ENCODE data around the gene NT5C2. TPM values are rescaled to one million over a fixed set of nuclear protein-coding genes. Genes with fewer than 3 reads are reported as not detected.

Gene NT5C2
- total and polyA plus RNA-seq, 2 donors (not counting 3 experiments of a cell fraction or from before 2014, with no cell fraction given): 47.2 to 69.9 TPM

DNA sequence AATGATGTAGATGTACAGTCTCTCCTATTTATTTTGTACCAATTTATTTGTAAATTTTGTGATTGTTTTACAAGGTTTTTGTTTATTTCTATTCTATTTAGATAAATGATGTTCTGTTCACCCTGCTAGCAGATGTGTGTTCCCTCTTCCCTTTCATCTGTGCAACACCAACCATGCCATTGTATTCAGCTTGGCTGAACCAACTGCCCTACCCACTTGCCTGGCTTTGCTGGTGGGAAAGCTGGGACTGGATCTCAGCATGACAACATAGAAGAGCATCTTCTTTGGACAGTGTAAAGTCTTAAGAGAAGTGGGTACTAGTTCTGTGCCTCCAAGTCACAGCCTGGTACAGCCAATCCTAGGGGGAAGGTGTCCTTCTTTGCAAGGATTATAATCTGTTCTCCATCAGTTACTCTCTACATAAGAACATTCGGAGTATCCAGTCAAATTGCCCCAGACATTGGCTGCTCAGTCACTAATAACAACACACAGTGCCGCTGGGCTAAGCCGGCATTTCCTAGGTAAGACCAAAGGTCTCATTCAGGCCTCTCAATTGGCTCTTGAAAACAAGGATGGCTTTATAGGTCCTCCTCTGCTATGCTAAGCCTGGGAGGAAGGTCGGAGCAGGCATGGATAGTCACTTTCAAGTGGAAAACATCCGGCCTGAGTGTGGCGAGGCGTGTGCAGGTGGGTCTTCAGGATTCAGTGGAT lies 109.7 kb downstream of the NT5C2 start:
- FAIRE-seq (no peak), DNase-seq (ENCODE audit: low read depth, low spot score) (no peak)

DNA sequence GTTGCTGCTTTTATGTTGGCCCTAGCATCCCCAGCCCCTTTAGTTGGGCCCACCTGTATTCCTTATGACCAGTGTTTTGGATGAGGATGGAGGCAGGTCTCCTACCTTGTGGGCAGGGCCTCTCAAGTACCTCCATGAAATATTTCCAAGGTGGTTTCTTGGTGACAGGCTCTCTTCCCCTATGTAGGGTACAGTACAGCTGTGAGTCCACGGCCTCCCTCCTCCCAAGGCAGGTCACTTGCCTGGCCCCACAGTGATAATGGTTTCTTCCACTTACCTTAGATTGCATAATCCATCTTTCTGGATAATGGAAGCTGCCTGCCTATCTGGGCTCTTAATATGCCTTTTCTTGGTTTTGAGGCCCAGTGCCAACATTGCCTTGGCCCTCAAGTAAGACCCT lies 110.4 kb downstream of the NT5C2 start:
- DNase-seq (ENCODE audit: low read depth, low spot score): no peak
- H3K27ac ChIP-seq (ENCODE audit: insufficient read depth, low read depth, low read length): no peak overlapping the region
- H3K9me3 ChIP-seq (replicated peaks; ENCODE audit: control insufficient read depth, insufficient read depth, low read length): no peaks in the 10 kb centered on the region
- H3K4me2 ChIP-seq (ENCODE audit: insufficient read depth, low read length): no peak overlapping the region
- peaks cover 1 to 10% of the 10 kb centered on the region in 2 experiments for H3K36me3 ChIP-seq (ENCODE audit: control insufficient read depth in 2 of 2, extremely low read depth in 1 of 2, insufficient read depth in 2 of 2, low read length in 2 of 2)
- intact Hi-C loops (cut with micrococcal nuclease) (loop anchor here (5.0 kb wide), 1 partner anchor 160 kb away; no protein-coding TSS in a partner anchor), dilution Hi-C loops (cut with MboI; ENCODE audit: extremely low pct_ligation_motif_present, low sequenced_read_pairs) (no loop called here)
- TF ChIP-seq FOS (IDR thresholded peaks at IDR 0.05; ENCODE audit: borderline replicate concordance, insufficient read depth, low read length) (no peak), JUN (IDR thresholded peaks at IDR 0.05; ENCODE audit: borderline replicate concordance, insufficient read depth, insufficient read length, low read depth) (no peak), POLR2AphosphoS5 (IDR thresholded peaks at IDR 0.05; ENCODE audit: insufficient read depth, low read depth, low read length) (no peak), EZH2 (IDR thresholded peaks at IDR 0.05; ENCODE audit: borderline replicate concordance, low read depth, low read length, severe bottlenecking) (no peak), MYC (IDR thresholded peaks at IDR 0.05; ENCODE audit: low read depth, low read length) (no peak), GATA2 (IDR thresholded peaks at IDR 0.05; ENCODE audit: insufficient read depth, insufficient read length, low read depth, low read length) (no peak), POLR2A (IDR thresholded peaks at IDR 0.05; ENCODE audit: low read depth, low read length) (no peak)
- TF ChIP-seq, protein P1, sequence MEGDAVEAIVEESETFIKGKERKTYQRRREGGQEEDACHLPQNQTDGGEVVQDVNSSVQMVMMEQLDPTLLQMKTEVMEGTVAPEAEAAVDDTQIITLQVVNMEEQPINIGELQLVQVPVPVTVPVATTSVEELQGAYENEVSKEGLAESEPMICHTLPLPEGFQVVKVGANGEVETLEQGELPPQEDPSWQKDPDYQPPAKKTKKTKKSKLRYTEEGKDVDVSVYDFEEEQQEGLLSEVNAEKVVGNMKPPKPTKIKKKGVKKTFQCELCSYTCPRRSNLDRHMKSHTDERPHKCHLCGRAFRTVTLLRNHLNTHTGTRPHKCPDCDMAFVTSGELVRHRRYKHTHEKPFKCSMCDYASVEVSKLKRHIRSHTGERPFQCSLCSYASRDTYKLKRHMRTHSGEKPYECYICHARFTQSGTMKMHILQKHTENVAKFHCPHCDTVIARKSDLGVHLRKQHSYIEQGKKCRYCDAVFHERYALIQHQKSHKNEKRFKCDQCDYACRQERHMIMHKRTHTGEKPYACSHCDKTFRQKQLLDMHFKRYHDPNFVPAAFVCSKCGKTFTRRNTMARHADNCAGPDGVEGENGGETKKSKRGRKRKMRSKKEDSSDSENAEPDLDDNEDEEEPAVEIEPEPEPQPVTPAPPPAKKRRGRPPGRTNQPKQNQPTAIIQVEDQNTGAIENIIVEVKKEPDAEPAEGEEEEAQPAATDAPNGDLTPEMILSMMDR (IDR thresholded peaks at IDR 0.05; ENCODE audit: extremely low read depth in 1 of 2, insufficient read depth in 1 of 2, low read depth in 1 of 2, low read length in 2 of 2): no peak
- TF ChIP-seq, protein P2, sequence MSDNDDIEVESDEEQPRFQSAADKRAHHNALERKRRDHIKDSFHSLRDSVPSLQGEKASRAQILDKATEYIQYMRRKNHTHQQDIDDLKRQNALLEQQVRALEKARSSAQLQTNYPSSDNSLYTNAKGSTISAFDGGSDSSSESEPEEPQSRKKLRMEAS (IDR thresholded peaks at IDR 0.05; ENCODE audit: insufficient read depth, insufficient read length): no peak
- H3K4me1 ChIP-seq (ENCODE audit: control insufficient read depth, extremely low read depth, insufficient read depth, low read length): no peaks in the 10 kb centered on the region
- POLR2A ChIA-PET: no interaction called here
- H3K9ac ChIP-seq (replicated peaks; ENCODE audit: extremely low read depth, insufficient read depth, low read length): no peak overlapping the region
- FAIRE-seq: no peak
- H3K79me2 ChIP-seq (ENCODE audit: control insufficient read depth, insufficient read depth, low read length): no peaks in the 10 kb centered on the region
- BruUV-seq (replicated peaks): no TSS peak
- CTCF ChIA-PET: interaction anchor here (2.5 kb wide), 1 partner anchor 162 kb away, joined by 10 read pairs; no protein-coding TSS in a partner anchor
- no peak overlapping the region for H3K4me3 ChIP-seq (replicated peaks in 1 of 3; ENCODE audit: insufficient read depth in 1 of 3, low read depth in 1 of 3, low read length in 3 of 3)
- no peak overlapping the region for H2AFZ ChIP-seq (ENCODE audit: low read depth, low read length)
- no peaks in the 10 kb centered on the region for H3K9me1 ChIP-seq (replicated peaks; ENCODE audit: control insufficient read depth, extremely low read depth, insufficient read depth, low read length)
- no peaks in the 10 kb centered on the region for H3K27me3 ChIP-seq (ENCODE audit: control insufficient read depth in 2 of 2, insufficient read depth in 2 of 2, low read length in 2 of 2)
- H4K20me1 ChIP-seq (replicated peaks; ENCODE audit: control insufficient read depth, extremely low read depth, insufficient read depth, low read length): no peaks in the 10 kb centered on the region

More for the DNA sequence above, 109.7 kb downstream of the NT5C2 start:
- Histone ChIP-seq H3K4me2 (ENCODE audit: insufficient read depth, low read length) (no peak overlapping the region), H3K27me3 (ENCODE audit: control insufficient read depth in 2 of 2, insufficient read depth in 2 of 2, low read length in 2 of 2) (no peaks in the 10 kb centered on the region), H3K9me1 (replicated peaks; ENCODE audit: control insufficient read depth, extremely low read depth, insufficient read depth, low read length) (no peaks in the 10 kb centered on the region), H3K9ac (replicated peaks; ENCODE audit: extremely low read depth, insufficient read depth, low read length) (no peak overlapping the region), H3K27ac (ENCODE audit: insufficient read depth, low read depth, low read length) (no peak overlapping the region), H4K20me1 (replicated peaks; ENCODE audit: control insufficient read depth, extremely low read depth, insufficient read depth, low read length) (no peaks in the 10 kb centered on the region), H3K4me3 (replicated peaks in 1 of 3; ENCODE audit: insufficient read depth in 1 of 3, low read depth in 1 of 3, low read length in 3 of 3) (no peak overlapping the region), H3K36me3 (ENCODE audit: control insufficient read depth in 2 of 2, extremely low read depth in 1 of 2, insufficient read depth in 2 of 2, low read length in 2 of 2) (peaks cover 2 to 10% of the 10 kb centered on the region in 2 experiments), H2AFZ (ENCODE audit: low read depth, low read length) (no peak overlapping the region), H3K4me1 (ENCODE audit: control insufficient read depth, extremely low read depth, insufficient read depth, low read length) (no peaks in the 10 kb centered on the region), H3K9me3 (replicated peaks; ENCODE audit: control insufficient read depth, insufficient read depth, low read length) (no peaks in the 10 kb centered on the region), H3K79me2 (ENCODE audit: control insufficient read depth, insufficient read depth, low read length) (no peaks in the 10 kb centered on the region)
- dilution Hi-C loops (cut with MboI; ENCODE audit: extremely low pct_ligation_motif_present, low sequenced_read_pairs): no loop called here
- intact Hi-C loops (cut with micrococcal nuclease): loop anchor here (5.0 kb wide), 1 partner anchor 159 kb away; no protein-coding TSS in a partner anchor
- ChIA-PET CTCF (interaction anchor here (2.5 kb wide), 1 partner anchor 161 kb away, joined by 10 read pairs; no protein-coding TSS in a partner anchor), POLR2A (no interaction called here)
- TF ChIP-seq POLR2A (IDR thresholded peaks at IDR 0.05; ENCODE audit: low read depth, low read length): no peak
- TF ChIP-seq, protein P1 (IDR thresholded peaks at IDR 0.05; ENCODE audit: extremely low read depth in 1 of 2, insufficient read depth in 1 of 2, low read depth in 1 of 2, low read length in 2 of 2): no peak
- no TSS peak for BruUV-seq (replicated peaks)

Measured in endothelial cell of umbilical vein (primary cell).